Inflammatory macrophage treated with lipopolysaccharide for 4 hours (primary cell): ENCODE data around the gene ATF2.

Experiments
- DNase-seq: peaks from one replicate; pipeline ENCODE4 v3.0.0-alpha.2; 2020

The ATF2 gene

GRCh38 chr2:175076272-175076671, 91.7 kb downstream of the ATF2 start:
- DNase-seq, result no peak

- DNase-seq, result no peak
Observed at GRCh38 chr2:175074478-175074877, 93.5 kb downstream of the ATF2 start.

GRCh38 chr2:175068534-175068933, 99.5 kb downstream of the ATF2 start:
- no peak for DNase-seq

GRCh38 chr2:175066411-175066810, 101.6 kb downstream of the ATF2 start:
- no peak for DNase-seq

- no peak for DNase-seq
Observed at GRCh38 chr2:175064797-175065196, 103.2 kb downstream of the ATF2 start.

GRCh38 chr2:175063741-175064140, 104.3 kb downstream of the ATF2 start:
- no peak for DNase-seq

GRCh38 chr2:175062787-175063585, 105.0 kb downstream of the ATF2 start:
- no peak for DNase-seq

GRCh38 chr2:175057078-175057685, 110.8 kb downstream of the ATF2 start:
- DNase-seq, result no peak

GRCh38 chr2:175055993-175056392, 112.0 kb downstream of the ATF2 start:
- no peak for DNase-seq

- DNase-seq, result no peak
Observed at GRCh38 chr2:175054340-175054739, 113.7 kb downstream of the ATF2 start.

GRCh38 chr2:175049661-175050060, 118.3 kb downstream of the ATF2 start:
- DNase-seq, result no peak

GRCh38 chr2:175048275-175048674, 119.7 kb downstream of the ATF2 start:
- peak; percentile 13 for DNase-seq

- no peak for DNase-seq
Observed at GRCh38 chr2:175039490-175039889, 128.5 kb downstream of the ATF2 start.

- DNase-seq, result no peak
Observed at GRCh38 chr2:175039031-175039430, 129.0 kb downstream of the ATF2 start.

- no peak for DNase-seq
Observed at GRCh38 chr2:175037941-175038340, 130.1 kb downstream of the ATF2 start.

- DNase-seq, result peak; percentile 44
Observed at GRCh38 chr2:175036582-175037018, 131.4 kb downstream of the ATF2 start.

GRCh38 chr2:175035806-175036205, 132.2 kb downstream of the ATF2 start:
- no peak for DNase-seq

GRCh38 chr2:175034716-175035115, 133.3 kb downstream of the ATF2 start:
- DNase-seq, result peak; percentile 82

GRCh38 chr2:175030380-175031271, 137.4 kb downstream of the ATF2 start:
- DNase-seq, result peak; percentile 33

GRCh38 chr2:175027755-175028154, 140.2 kb downstream of the ATF2 start:
- DNase-seq, result no peak

- no peak for DNase-seq
Observed at GRCh38 chr2:175026385-175026784, 141.6 kb downstream of the ATF2 start.

GRCh38 chr2:175025946-175026345, 142.1 kb downstream of the ATF2 start:
- DNase-seq, result no peak

GRCh38 chr2:175025233-175025632, 142.8 kb downstream of the ATF2 start:
- no peak for DNase-seq
